Fibroblast of lung (primary cell): ENCODE measurements around the gene FOXD1. TPM values are rescaled to one million over a fixed set of nuclear protein-coding genes. Genes with fewer than 3 reads are reported as not detected.

Experiments used
- DNase-seq, 2 donors: peaks; one replicate each; pipeline versions ENCODE4 v3.0.0 to v3.0.0-alpha.2; 2010; ENCODE audit warnings: low read depth in 2 of 2
- H2AFZ ChIP-seq: 2 replicates; pipeline ENCODE4 v1.5.1; 2012; ENCODE audit warnings: low read length, control low read depth, inconsistent platforms
- H3K27ac ChIP-seq: 2 replicates; pipeline ENCODE4 v1.5.1; 2011; ENCODE audit warnings: low read length, control low read depth; ENCODE audit not compliant: insufficient read depth
- H3K27me3 ChIP-seq: 2 replicates; pipeline ENCODE4 v1.5.1; 2011; ENCODE audit warnings: mild to moderate bottlenecking, low read length; ENCODE audit not compliant: control insufficient read depth, insufficient read depth
- H3K36me3 ChIP-seq: 2 replicates; pipeline ENCODE4 v1.5.1; 2011; ENCODE audit warnings: low read length; ENCODE audit not compliant: control insufficient read depth, insufficient read depth
- H3K4me1 ChIP-seq: 2 replicates; pipeline ENCODE4 v1.5.1; 2011; ENCODE audit warnings: low read length; ENCODE audit not compliant: control insufficient read depth, insufficient read depth; ENCODE audit errors: extremely low read depth
- H3K4me2 ChIP-seq: 2 replicates; pipeline ENCODE4 v1.5.1; 2011; ENCODE audit warnings: low read length, control low read depth; ENCODE audit not compliant: insufficient read depth; ENCODE audit errors: extremely low read depth
- H3K4me3 ChIP-seq, 4 experiments: fragments of 200-600 bp in 1 of 4; sonication (generic) in 1 of 4; replicated peaks in 1 of 4; 2 replicates each; pipeline ENCODE4 v1.5.1; 2011 to 2016; ENCODE audit warnings: low read length in 4 of 4, low read depth in 3 of 4, mild to moderate bottlenecking in 3 of 4, control low read depth in 2 of 4, inconsistent platforms in 1 of 4, mixed read lengths in 1 of 4; ENCODE audit not compliant: insufficient read depth in 1 of 4; ENCODE audit errors: control extremely low read depth in 1 of 4
- H3K79me2 ChIP-seq: 2 replicates; pipeline ENCODE4 v1.5.1; 2012; ENCODE audit warnings: mild to moderate bottlenecking, low read length, inconsistent platforms; ENCODE audit not compliant: control insufficient read depth, insufficient read depth
- H3K9ac ChIP-seq: 2 replicates; pipeline ENCODE4 v1.5.1; 2011; ENCODE audit warnings: mild to moderate bottlenecking, low read length, control low read depth; ENCODE audit not compliant: insufficient read depth
- H3K9me3 ChIP-seq: 2 replicates; pipeline ENCODE4 v1.5.1; 2012; ENCODE audit warnings: low read depth, low read length; ENCODE audit not compliant: control insufficient read depth, insufficient read depth
- H4K20me1 ChIP-seq: 2 replicates; pipeline ENCODE4 v1.5.1; 2011; ENCODE audit warnings: low read length; ENCODE audit not compliant: control insufficient read depth, insufficient read depth; ENCODE audit errors: extremely low read depth
- EZH2 ChIP-seq: IDR thresholded peaks from 2 replicates; pipeline ENCODE4 v1.5.1; 2012; ENCODE audit warnings: low read length, control low read depth, mild to moderate bottlenecking; ENCODE audit errors: missing control alignments
- polyA plus RNA-seq, 2 donors: library from polyadenylated mRNA; depleted of rRNA in 1 of 2; stranded (reverse) in 1 of 2; unstranded in 1 of 2; fragments of >200 nt; gene quantifications; 2 replicates each; pipeline ENCODE4 v1.2.1, GENCODE V29; 2011 to 2012; ENCODE audit warnings: missing spikeins in 1 of 2
- total RNA-seq: library from RNA; depleted of rRNA; stranded (reverse); fragments of >200 nt; gene quantifications from 2 replicates; pipeline ENCODE4 v1.2.1, GENCODE V29; 2014
- TF ChIP-seq, protein P1 (sequence below), 2 donors: IDR thresholded peaks in 1 of 2; conservative IDR thresholded peaks in 1 of 2; 1 replicate in 1 of 2; 2 replicates in 1 of 2; pipeline ENCODE4 v1.5.1; 2011 to 2012; ENCODE audit warnings: low read length in 2 of 2, control low read depth in 1 of 2, inconsistent platforms in 1 of 2, low read depth in 1 of 2, mild to moderate bottlenecking in 1 of 2

Gene FOXD1
- total and polyA plus RNA-seq, 2 donors (not counting 1 experiment from before 2014, with no cell fraction given) = 1.5 to 8.7 TPM

DNA sequence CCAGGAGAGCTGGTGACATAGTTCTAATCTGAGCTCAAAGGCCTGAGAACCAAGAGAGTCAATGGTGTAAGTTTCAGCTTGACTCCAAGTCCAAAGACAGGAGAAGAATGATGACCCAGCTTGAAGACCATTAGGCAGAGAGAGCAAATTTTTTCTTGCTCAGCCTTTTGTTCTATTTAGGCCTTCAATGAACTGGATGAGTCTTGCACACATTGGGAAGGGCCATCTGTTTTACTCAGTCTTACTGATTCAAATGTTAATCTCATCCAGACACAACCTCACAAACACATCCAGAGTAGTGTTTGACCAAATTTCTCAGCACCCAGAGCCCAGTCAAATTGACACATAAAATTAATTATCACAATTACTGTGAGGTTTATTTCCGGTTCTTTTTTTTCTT lies 42.6 kb upstream of the FOXD1 start:
- TF ChIP-seq, protein P1, sequence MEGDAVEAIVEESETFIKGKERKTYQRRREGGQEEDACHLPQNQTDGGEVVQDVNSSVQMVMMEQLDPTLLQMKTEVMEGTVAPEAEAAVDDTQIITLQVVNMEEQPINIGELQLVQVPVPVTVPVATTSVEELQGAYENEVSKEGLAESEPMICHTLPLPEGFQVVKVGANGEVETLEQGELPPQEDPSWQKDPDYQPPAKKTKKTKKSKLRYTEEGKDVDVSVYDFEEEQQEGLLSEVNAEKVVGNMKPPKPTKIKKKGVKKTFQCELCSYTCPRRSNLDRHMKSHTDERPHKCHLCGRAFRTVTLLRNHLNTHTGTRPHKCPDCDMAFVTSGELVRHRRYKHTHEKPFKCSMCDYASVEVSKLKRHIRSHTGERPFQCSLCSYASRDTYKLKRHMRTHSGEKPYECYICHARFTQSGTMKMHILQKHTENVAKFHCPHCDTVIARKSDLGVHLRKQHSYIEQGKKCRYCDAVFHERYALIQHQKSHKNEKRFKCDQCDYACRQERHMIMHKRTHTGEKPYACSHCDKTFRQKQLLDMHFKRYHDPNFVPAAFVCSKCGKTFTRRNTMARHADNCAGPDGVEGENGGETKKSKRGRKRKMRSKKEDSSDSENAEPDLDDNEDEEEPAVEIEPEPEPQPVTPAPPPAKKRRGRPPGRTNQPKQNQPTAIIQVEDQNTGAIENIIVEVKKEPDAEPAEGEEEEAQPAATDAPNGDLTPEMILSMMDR (conservative IDR thresholded peaks at IDR 0.05 in 1 of 2, IDR thresholded peaks at IDR 0.05 in 1 of 2; ENCODE audit: low read depth in 1 of 2, low read length in 2 of 2) = no peak
- no peak for TF ChIP-seq EZH2
- no peaks in the 10 kb centered on the region for H3K79me2 ChIP-seq
- no peaks in the 10 kb centered on the region for H3K36me3 ChIP-seq
- peaks cover 3% of the 10 kb centered on the region for H3K27me3 ChIP-seq
- no peaks in the 10 kb centered on the region for H3K4me1 ChIP-seq
- DNase-seq = no peak
- no peak overlapping the region for H3K4me2 ChIP-seq
- H2AFZ ChIP-seq = no peak overlapping the region
- no peak overlapping the region for H3K27ac ChIP-seq
- no peak overlapping the region for H3K4me3 ChIP-seq
- H3K9ac ChIP-seq = no peak overlapping the region
- H3K9me3 ChIP-seq = no peaks in the 10 kb centered on the region
- no peaks in the 10 kb centered on the region for H4K20me1 ChIP-seq

DNA sequence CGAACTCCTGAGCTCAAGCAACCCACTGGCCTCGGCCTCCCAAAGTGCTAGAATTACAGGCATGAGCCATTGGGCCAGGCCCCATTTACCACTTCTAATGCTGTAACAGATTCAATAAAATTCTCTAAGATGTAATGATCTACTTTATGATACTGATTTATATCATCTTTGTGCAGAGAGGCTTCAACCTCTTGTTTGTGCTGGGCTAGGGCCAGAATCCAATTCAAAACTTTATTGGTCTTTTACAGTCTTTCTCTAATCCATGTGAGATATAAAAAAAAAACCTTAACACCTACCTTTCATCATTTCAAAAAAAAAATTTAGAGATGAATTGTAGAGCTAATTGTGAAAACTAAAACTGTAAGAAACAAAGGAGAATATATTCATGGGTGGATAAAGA lies 41.5 kb upstream of the FOXD1 start:
- no peaks in the 10 kb centered on the region for H3K4me1 ChIP-seq
- no peak overlapping the region for H3K9ac ChIP-seq
- no peak overlapping the region for H3K4me2 ChIP-seq
- TF ChIP-seq, protein P1 (conservative IDR thresholded peaks at IDR 0.05 in 1 of 2, IDR thresholded peaks at IDR 0.05 in 1 of 2; ENCODE audit: low read depth in 1 of 2, low read length in 2 of 2) = no peak
- no peak for TF ChIP-seq EZH2
- DNase-seq = no peak
- no peak overlapping the region for H3K27ac ChIP-seq
- H3K27me3 ChIP-seq = peaks cover 3% of the 10 kb centered on the region
- H4K20me1 ChIP-seq = no peaks in the 10 kb centered on the region
- no peak overlapping the region for H3K4me3 ChIP-seq
- H3K9me3 ChIP-seq = no peaks in the 10 kb centered on the region
- H3K36me3 ChIP-seq = no peaks in the 10 kb centered on the region
- H2AFZ ChIP-seq = no peak overlapping the region
- H3K79me2 ChIP-seq = no peaks in the 10 kb centered on the region

DNA sequence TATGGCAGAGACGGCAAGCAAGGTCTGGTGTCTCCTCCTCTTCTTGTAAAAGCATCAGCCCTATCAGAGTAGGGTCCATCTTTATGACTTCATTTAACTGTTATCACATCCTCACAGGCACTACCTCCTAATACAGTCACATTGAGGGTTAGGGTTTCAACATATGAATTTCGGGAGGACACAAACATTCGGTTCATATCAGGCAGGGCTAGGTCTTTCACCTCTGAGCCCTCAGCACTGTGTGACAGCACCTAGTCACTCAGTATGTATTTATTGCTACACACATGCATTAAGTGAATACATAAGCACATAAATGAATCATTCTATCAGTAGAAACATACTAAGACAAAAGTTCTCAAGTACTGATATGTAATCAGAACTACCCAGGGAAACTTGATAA lies 40.2 kb upstream of the FOXD1 start:
- peaks cover 3% of the 10 kb centered on the region for H3K27me3 ChIP-seq
- no peak overlapping the region for H3K4me2 ChIP-seq
- no peaks in the 10 kb centered on the region for H4K20me1 ChIP-seq
- no peak overlapping the region for H2AFZ ChIP-seq
- no peak overlapping the region for H3K27ac ChIP-seq
- no peak for DNase-seq
- no peak overlapping the region for H3K9ac ChIP-seq
- no peaks in the 10 kb centered on the region for H3K36me3 ChIP-seq
- H3K4me3 ChIP-seq = no peak overlapping the region
- no peaks in the 10 kb centered on the region for H3K4me1 ChIP-seq
- H3K9me3 ChIP-seq = no peaks in the 10 kb centered on the region
- TF ChIP-seq, protein P1 (conservative IDR thresholded peaks at IDR 0.05 in 1 of 2, IDR thresholded peaks at IDR 0.05 in 1 of 2; ENCODE audit: low read depth in 1 of 2, low read length in 2 of 2) = no peak
- TF ChIP-seq EZH2 = no peak
- no peaks in the 10 kb centered on the region for H3K79me2 ChIP-seq
